Bladder microvascular endothelial cell (primary cell): Measurements from ENCODE around the gene CYP46A1. TPM values are rescaled to one million over a fixed set of nuclear protein-coding genes. Genes with fewer than 3 reads are reported as not detected.

Experiments
- total RNA-seq: library from RNA; depleted of rRNA; stranded (reverse); fragments of >200 nt; gene quantifications from 2 replicates; pipeline ENCODE4 v1.2.3, GENCODE V29; 2014

Gene CYP46A1
- 0.13 and 0.16 TPM in 2 replicates for total RNA-seq

GRCh38 chr14:99683619-99684409 is at the start of gene CYP46A1:
TSS of gene CYP46A1 (plus strand) at chr14:99684298. CDS start at chr14:99684418, 120 bp downstream.

GRCh38 chr14:99644723-99645544 is 39.2 kb upstream of the CYP46A1 start, which contains the start of gene HHIPL1:
TSS of gene HHIPL1 (plus strand) at chr14:99645129. CDS start at chr14:99645208, 79 bp downstream.

Other genes with a start within 250 kb of the CYP46A1 start
- gene SETD3, start 203.4 kb upstream of the CYP46A1 start, total RNA-seq = 44.0 and 53.7 TPM in 2 replicates
- gene CCNK, start 202.9 kb upstream of the CYP46A1 start, total RNA-seq = 23.5 and 53.7 TPM in 2 replicates
- 11.5 and 15.6 TPM in 2 replicates for gene CCDC85C, start 80.1 kb upstream of the CYP46A1 start, total RNA-seq
- 1.9 and 3.7 TPM in 2 replicates for gene HHIPL1, start 39.2 kb upstream of the CYP46A1 start, total RNA-seq
- 33.8 and 36.6 TPM in 2 replicates for gene EML1, start 109.1 kb downstream of the CYP46A1 start, total RNA-seq